GM21737 (cell line): ENCODE data around the gene PTPRF.

Source experiments
- ATAC-seq: cut with Tn5 transposase; IDR thresholded peaks from one replicate; pipeline ENCODE4 v1.9.1; 2021; ENCODE audit warnings: mild to moderate bottlenecking, moderate library complexity; ENCODE audit not compliant: unreplicated experiment

PTPRF gene

GRCh38 chr1:43600033-43601020, 69.6 kb downstream of the PTPRF start:
- no peak for ATAC-seq

DNA sequence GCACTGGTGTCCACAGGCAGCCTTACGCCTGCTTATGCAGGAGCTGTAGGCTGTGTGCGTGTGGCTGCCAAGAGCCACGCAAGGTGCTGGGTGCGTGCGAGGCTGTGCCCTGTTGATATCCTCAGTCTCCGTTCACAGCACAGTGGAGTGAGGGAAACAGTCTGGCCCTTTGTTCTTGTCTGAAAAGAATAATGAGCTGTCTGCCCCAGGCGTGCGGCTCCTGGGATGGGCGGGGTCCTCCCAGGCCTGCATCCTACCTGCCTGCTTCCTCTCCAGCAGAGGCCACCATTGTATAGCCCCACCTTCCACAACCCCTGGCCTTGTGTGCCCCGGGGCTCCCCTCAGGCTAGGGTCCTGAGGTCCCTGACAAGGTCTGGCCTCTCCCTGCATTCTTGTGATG, 72.3 kb downstream of the PTPRF start:
- no peak for ATAC-seq

GRCh38 chr1:43604192-43604591, 73.5 kb downstream of the PTPRF start:
- no peak for ATAC-seq

GRCh38 chr1:43605157-43605556, 74.5 kb downstream of the PTPRF start:
- no peak for ATAC-seq

DNA sequence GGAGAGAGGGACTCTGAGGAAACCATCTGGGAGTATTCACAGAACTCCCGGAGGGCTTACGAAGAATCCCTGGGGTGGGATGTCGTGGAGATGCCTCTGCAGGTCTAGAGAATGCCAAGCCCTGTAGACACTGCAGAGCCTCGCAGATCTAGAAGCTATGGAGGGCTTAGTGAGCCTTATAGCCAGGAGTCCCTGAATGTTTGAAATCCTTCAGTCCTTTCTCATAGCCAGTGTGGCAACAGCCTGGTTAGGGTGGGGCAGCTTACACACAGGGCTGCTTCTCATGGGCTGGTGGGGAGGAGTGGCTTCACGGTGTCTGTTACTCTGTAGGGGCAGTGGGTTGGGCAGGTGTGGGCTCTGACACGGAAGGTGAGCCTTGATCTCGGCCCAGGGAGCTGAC, 75.1 kb downstream of the PTPRF start:
- no peak for ATAC-seq

DNA sequence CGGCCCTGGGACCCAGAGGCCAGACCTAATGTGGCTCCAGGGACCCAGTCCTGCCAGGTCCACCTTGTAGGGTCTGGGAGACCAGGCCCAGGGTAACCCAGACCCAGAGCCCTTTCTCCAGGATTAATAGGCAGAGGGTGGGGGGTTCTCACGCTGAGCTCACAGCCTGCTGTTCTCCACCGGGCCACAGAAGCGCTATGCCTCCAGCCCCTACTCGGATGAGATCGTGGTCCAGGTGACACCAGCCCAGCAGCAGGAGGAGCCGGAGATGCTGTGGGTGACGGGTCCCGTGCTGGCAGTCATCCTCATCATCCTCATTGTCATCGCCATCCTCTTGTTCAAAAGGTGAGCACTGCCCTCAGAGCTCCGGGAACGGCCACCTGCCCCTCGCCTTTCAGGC, 75.9 kb downstream of the PTPRF start:
- no peak for ATAC-seq

DNA sequence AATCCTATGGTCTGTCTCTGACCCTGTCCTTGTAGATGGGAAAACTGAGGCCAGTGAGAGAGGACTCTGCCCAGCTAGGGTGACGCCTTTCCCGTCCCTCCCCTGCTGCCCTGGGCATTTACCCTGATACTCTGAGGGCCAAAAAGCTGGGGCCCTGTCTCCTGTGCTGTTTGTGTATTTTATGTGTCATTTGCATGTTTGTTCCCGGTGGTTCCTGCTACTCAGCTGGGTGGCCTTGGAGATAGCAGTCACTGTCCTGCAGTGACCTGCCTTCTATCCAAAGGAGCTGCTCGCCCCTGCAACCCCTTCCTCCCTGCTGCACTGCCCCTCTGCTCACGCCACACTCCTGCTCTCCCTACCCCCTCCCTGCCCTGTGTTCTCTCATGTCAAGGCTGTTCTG, 78.1 kb downstream of the PTPRF start:
- no peak for ATAC-seq

DNA sequence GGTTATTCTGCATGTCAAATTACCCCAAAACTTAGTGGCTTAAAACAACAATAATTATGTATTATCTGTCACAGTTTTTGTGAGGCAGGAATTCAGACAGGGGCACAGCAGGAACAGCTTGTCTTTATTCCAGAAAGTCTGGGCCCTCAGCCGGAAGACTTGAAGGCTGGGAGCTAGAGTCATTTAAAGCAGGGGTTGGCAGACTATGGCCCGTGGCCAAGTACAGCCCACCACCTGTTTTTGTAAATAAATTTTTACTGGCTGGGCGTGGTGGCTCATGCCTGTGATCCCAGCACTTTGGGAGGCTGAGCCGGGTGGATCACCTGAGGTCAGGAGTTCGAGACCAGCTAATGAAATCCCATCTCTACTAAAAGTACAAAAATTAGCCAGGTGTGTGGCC, 79.7 kb downstream of the PTPRF start:
- no peak for ATAC-seq

GRCh38 chr1:43611950-43612349, 81.3 kb downstream of the PTPRF start:
- ATAC-seq, result no peak

- no peak for ATAC-seq
Observed at GRCh38 chr1:43612406-43612805, 81.7 kb downstream of the PTPRF start.

- ATAC-seq, result no peak
Observed at GRCh38 chr1:43613075-43613942, 82.6 kb downstream of the PTPRF start.

DNA sequence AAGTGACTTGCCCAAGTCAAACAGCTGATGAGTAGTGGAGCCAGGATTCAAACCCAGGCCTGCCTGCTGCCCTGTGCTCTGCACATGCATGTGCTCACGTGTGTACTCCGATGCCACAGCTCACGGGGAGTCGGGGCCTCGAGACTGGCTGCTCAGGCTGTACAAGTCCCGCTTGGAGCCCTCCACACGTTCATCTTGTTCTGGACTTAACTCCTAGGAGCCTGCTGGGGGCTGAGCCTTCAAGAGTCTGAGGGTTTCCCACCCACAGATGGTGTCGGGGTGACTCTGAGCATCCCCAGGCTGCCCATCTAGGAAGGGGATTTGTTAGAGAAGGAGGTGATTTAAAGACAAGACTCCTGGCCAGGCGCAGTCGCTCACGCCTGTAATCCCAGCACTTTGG, 83.5 kb downstream of the PTPRF start:
- ATAC-seq, result no peak

GRCh38 chr1:43614891-43615290, 84.2 kb downstream of the PTPRF start:
- no peak for ATAC-seq

- no peak for ATAC-seq
Observed at GRCh38 chr1:43616383-43616782, 85.7 kb downstream of the PTPRF start.

- no peak for ATAC-seq
Observed at GRCh38 chr1:43617011-43617410, 86.3 kb downstream of the PTPRF start.

DNA sequence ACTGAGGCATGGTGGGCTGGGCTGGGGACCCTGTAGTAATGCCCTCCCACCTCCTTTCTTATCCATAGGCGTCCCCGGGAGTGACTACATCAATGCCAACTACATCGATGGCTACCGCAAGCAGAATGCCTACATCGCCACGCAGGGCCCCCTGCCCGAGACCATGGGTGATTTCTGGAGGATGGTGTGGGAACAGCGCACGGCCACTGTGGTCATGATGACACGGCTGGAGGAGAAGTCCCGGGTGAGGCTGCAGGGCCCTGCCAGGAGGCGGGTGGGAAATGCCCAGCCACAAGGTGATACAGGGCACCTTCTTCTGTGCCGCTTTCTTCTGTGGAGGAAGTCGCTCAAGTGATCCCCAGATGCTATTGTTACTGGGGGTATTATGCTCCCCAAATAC, 87.0 kb downstream of the PTPRF start:
- ATAC-seq, result no peak

DNA sequence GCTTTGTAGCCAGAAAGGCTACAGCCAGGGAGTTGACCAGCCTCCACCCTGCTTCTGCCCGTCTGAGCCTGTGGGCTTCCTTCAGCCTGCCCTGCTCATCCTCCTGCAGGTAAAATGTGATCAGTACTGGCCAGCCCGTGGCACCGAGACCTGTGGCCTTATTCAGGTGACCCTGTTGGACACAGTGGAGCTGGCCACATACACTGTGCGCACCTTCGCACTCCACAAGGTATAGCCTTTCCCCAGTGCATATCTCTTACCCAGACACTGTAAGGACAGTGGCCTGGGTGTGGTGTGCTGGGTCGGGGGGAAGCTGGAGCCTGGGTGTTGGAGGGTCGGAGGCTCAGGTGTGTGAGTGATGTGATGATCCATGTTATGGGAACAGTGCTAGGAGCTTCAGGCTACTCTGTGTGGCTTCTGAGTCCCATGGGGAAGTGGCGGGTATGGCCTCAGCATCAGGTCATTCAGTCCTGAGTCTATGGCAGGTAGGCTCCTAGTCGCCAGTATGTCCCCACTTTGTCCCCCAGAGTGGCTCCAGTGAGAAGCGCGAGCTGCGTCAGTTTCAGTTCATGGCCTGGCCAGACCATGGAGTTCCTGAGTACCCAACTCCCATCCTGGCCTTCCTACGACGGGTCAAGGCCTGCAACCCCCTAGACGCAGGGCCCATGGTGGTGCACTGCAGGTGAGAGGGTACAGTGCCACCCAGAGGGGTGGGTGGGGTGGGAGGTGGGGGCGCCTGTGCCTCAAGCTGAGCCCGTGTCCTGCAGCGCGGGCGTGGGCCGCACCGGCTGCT, 88.0 kb downstream of the PTPRF start:
- no peak for ATAC-seq

DNA sequence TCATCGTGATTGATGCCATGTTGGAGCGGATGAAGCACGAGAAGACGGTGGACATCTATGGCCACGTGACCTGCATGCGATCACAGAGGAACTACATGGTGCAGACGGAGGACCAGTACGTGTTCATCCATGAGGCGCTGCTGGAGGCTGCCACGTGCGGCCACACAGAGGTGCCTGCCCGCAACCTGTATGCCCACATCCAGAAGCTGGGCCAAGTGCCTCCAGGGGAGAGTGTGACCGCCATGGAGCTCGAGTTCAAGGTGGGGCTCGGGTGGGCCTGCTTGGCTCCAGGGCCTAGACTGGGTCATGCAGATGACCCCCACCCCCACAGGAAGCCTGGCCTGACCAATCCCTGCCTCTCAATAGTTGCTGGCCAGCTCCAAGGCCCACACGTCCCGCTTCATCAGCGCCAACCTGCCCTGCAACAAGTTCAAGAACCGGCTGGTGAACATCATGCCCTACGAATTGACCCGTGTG, 88.7 kb downstream of the PTPRF start:
- ATAC-seq, result no peak

DNA sequence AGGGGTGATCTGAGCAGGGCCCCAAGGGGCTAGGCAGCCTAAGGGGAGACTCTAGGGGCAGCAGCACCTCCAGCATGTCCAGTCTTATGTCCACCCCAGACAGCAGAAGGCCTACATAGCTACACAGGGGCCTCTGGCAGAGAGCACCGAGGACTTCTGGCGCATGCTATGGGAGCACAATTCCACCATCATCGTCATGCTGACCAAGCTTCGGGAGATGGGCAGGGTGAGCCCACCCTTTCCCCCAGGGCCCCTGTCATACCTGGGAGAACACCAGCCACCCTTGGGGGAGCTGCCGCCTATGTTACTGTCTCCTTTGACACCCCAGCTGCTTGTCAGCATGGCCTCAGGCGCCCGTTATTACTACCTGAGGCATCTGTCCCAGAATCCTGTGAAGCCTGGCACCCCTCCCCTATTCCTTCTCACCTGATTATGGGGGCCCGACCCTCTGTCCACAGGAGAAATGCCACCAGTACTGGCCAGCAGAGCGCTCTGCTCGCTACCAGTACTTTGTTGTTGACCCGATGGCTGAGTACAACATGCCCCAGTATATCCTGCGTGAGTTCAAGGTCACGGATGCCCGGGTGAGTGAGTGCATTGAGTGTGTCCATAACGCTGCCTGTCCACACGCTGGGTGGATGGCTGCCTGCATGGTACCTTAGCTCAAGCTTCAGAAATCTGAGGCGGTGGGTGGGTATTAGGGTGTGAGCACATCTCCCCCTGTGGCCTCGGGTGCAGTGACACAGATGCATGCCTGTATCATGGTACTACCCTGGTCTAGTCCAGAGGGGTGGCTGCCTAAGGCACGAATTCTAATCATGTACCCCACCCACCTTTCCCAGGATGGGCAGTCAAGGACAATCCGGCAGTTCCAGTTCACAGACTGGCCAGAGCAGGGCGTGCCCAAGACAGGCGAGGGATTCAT, 89.6 kb downstream of the PTPRF start:
- no peak for ATAC-seq

GRCh38 chr1:43620956-43621355, 90.3 kb downstream of the PTPRF start:
- no peak for ATAC-seq
